Glomerular endothelial cell (primary cell): Measurements from ENCODE around the gene ACBD7. TPM values are rescaled to one million over a fixed set of nuclear protein-coding genes. Genes with fewer than 3 reads are reported as not detected.

ENCODE experiments used
- DNase-seq: peaks from one replicate; pipeline ENCODE4 v3.0.0-alpha.2; 2011; ENCODE audit warnings: low read depth, low spot score; ENCODE audit errors: extremely low read depth
- total RNA-seq: library from RNA; depleted of rRNA; stranded (reverse); fragments of >200 nt; gene quantifications from 2 replicates; pipeline ENCODE4 v1.2.3, GENCODE V29; 2015

Gene ACBD7
- total RNA-seq, 1 donor from 2014 or later: 1.4 TPM

- no peak for DNase-seq
Measured at GRCh38 chr10:15027741-15028140, 60.8 kb downstream of the ACBD7 start.

Other genes starting within 250 kb of the ACBD7 start
- gene SUV39H2, start 209.9 kb downstream of the ACBD7 start, total RNA-seq: 6.2 and 9.8 TPM in 2 replicates
- gene DCLRE1C, start 134.7 kb downstream of the ACBD7 start, total RNA-seq: 6.9 and 8.8 TPM in 2 replicates
- gene MEIG1, start 129.4 kb downstream of the ACBD7 start, total RNA-seq: not detected in 2 replicates
- gene OLAH, start 44.8 kb downstream of the ACBD7 start, total RNA-seq: 0.34 and 0.35 TPM in 2 replicates
- 5.7 and 14.9 TPM in 2 replicates for gene RPP38, start 8.6 kb upstream of the ACBD7 start, total RNA-seq
- 133 and 158 TPM in 2 replicates for gene NMT2, start 79.9 kb upstream of the ACBD7 start, total RNA-seq